PC-3 (cell line): ENCODE results near the gene WDSUB1. TPM values are rescaled to one million over a fixed set of nuclear protein-coding genes. Genes with fewer than 3 reads are reported as not detected.

Experiments
- ATAC-seq: fragments of 200-7000 bp; cut with Tn5 transposase; 2 replicates; pipeline ENCODE4 v1.9.1; 2020; ENCODE audit warnings: mild to moderate bottlenecking, moderate library complexity
- BruUV-seq: library from RNA; stranded (reverse); fragments of 400-500 nt; replicated peaks from 2 replicates; lab custom pipeline; 2021; lab: Mats Ljungman, UMichigan
- CTCF ChIA-PET: fragments of 300-600 bp; sonication (Branson Sonifier 250); formaldehyde crosslinking; loops from one replicate; lab custom pipeline; 2022; ENCODE audit warnings: antibody characterized with exemption; lab: Charles Lee
- POLR2A ChIA-PET: fragments of 300-600 bp; sonication (Branson Sonifier 250); formaldehyde crosslinking; loops from one replicate; lab custom pipeline; 2022; ENCODE audit warnings: antibody characterized with exemption; ENCODE audit not compliant: unreplicated experiment; lab: Charles Lee
- DNase-seq: peaks from one replicate; pipeline ENCODE4 v3.0.0-alpha.2; 2015
- H2AFZ ChIP-seq: fragments of 300-600 bp; sonication (generic); 2 replicates; pipeline ENCODE4 v1.6.0; 2016; ENCODE audit warnings: antibody characterized with exemption, low read length
- H3F3A ChIP-seq: fragments of 300-600 bp; sonication (generic); one replicate; pipeline ENCODE4 v1.6.0; 2017; ENCODE audit warnings: antibody characterized with exemption, low read length, control low read depth, mild to moderate bottlenecking; ENCODE audit not compliant: unreplicated experiment
- H3K27ac ChIP-seq: fragments of 300-600 bp; sonication (generic); 2 replicates; pipeline ENCODE4 v1.5.1; 2016; ENCODE audit warnings: mild to moderate bottlenecking, low read length
- H3K27me3 ChIP-seq: fragments of 300-600 bp; sonication (generic); 2 replicates; pipeline ENCODE4 v1.6.1; 2016; ENCODE audit warnings: low read length, mixed read lengths
- H3K36me3 ChIP-seq: fragments of 300-600 bp; sonication (generic); 2 replicates; pipeline ENCODE4 v1.6.1; 2016; ENCODE audit warnings: low read depth, mixed run types, low read length, mixed read lengths
- H3K4me1 ChIP-seq: fragments of 300-600 bp; sonication (generic); 2 replicates; pipeline ENCODE4 v1.5.1; 2016; ENCODE audit warnings: low read length; ENCODE audit not compliant: insufficient read depth
- H3K4me2 ChIP-seq: fragments of 300-600 bp; sonication (generic); 2 replicates; pipeline ENCODE4 v1.6.0; 2016; ENCODE audit warnings: low read length
- H3K4me3 ChIP-seq: fragments of 300-600 bp; sonication (generic); 2 replicates; pipeline ENCODE4 v1.5.1; 2016; ENCODE audit warnings: mild to moderate bottlenecking, low read length, mixed read lengths
- H3K79me2 ChIP-seq: fragments of 300-600 bp; sonication (generic); 2 replicates; pipeline ENCODE4 v1.6.1; 2017; ENCODE audit warnings: low read length, mixed read lengths
- H3K9ac ChIP-seq: fragments of 300-600 bp; sonication (generic); 2 replicates; pipeline ENCODE4 v1.6.0; 2016; ENCODE audit warnings: mild to moderate bottlenecking, low read length
- H3K9me2 ChIP-seq: fragments of 300-600 bp; sonication (generic); replicated peaks from 2 replicates; pipeline ENCODE4 v1.6.1; 2016; ENCODE audit warnings: mixed run types, low read length, mixed read lengths
- H3K9me3 ChIP-seq: fragments of 300-600 bp; sonication (generic); 2 replicates; pipeline ENCODE4 v1.6.1; 2016; ENCODE audit warnings: low read length, mixed read lengths
- H4K20me1 ChIP-seq: fragments of 300-600 bp; sonication (generic); 2 replicates; pipeline ENCODE4 v1.6.1; 2016; ENCODE audit warnings: low read length, mixed read lengths
- EZH2 ChIP-seq: fragments of 300-600 bp; sonication (generic); IDR thresholded peaks from one replicate; pipeline ENCODE4 v1.6.1; 2017; ENCODE audit warnings: antibody characterized with exemption, mild to moderate bottlenecking, low read length; ENCODE audit not compliant: unreplicated experiment
- EZH2phosphoT487 ChIP-seq: fragments of 300-600 bp; sonication (generic); IDR thresholded peaks from 2 replicates; pipeline ENCODE4 v1.6.1; 2018; ENCODE audit warnings: mild to moderate bottlenecking, antibody characterized with exemption, low read length, borderline replicate concordance
- intact Hi-C: fragments of 100-400 bp; cut with micrococcal nuclease; formaldehyde crosslinking; loops from 2 replicates; pipeline ENCODE4 v1.9.0; 2023
- total RNA-seq: library from RNA; depleted of rRNA; stranded (reverse); fragments of >200 nt; gene quantifications from 2 replicates; pipeline ENCODE4 v1.2.3, GENCODE V29; 2014
- TF ChIP-seq, protein P1 (sequence below): fragments of 300-600 bp; sonication (generic); conservative IDR thresholded peaks from 2 replicates; pipeline ENCODE4 v1.5.1; 2017; ENCODE audit warnings: antibody characterized with exemption, low read depth, mild to moderate bottlenecking, low read length

Gene WDSUB1
- total RNA-seq, 1 experiment from 2014 or later, result 6.6 TPM

DNA sequence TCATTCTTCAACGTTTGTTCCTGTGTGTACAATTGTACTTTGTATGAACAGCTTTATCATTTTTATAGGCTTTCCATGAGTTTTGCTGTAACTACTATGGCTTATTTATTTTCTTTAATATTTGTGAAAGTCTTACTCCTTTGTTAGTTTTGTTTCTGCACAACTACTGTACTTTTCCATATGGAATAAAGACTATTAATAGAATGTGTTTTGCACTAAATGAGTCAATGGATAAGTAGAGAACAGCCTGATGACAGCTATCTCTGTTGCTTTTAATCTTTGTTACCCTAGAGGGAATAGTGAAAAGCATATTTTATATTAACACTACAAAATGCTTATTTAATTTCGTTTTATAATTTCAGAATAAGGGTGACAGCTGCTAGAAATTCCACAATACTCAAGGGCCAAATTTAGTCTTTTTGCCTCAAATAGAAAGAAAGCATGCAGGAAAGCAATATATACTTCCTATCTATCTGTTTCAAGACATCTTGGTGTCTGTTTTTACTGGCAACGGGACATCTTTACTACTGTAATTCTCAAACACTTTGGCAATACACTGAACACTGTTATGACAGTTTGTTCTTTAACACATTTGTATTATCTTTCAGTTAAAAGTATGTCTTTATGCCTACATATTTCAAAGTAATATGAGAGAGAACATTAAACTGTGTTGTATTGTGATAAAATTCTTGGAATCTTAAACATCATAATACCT, 53.9 kb downstream of the WDSUB1 start:
- H3K36me3 ChIP-seq, result peaks cover 29% of the 10 kb centered on the region
- intact Hi-C loops, result no loop called here
- H4K20me1 ChIP-seq, result no peaks in the 10 kb centered on the region
- DNase-seq, result no peak
- no peak overlapping the region for H3K27ac ChIP-seq
- no peaks in the 10 kb centered on the region for H3F3A ChIP-seq
- no TSS peak for BruUV-seq
- no peaks in the 10 kb centered on the region for H3K4me1 ChIP-seq
- peak; percentile 43; the same call in 1 of the 2 replicates for ATAC-seq
- H2AFZ ChIP-seq, result no peak overlapping the region
- H3K4me3 ChIP-seq, result no peak overlapping the region
- no peaks in the 10 kb centered on the region for H3K9me2 ChIP-seq
- H3K9me3 ChIP-seq, result no peaks in the 10 kb centered on the region
- ChIA-PET POLR2A (no interaction called here), CTCF (no interaction called here)
- TF ChIP-seq EZH2phosphoT487, result no peak
- no peak overlapping the region for H3K4me2 ChIP-seq
- no peaks in the 10 kb centered on the region for H3K79me2 ChIP-seq
- no peaks in the 10 kb centered on the region for H3K27me3 ChIP-seq
- H3K9ac ChIP-seq, result no peak overlapping the region

DNA sequence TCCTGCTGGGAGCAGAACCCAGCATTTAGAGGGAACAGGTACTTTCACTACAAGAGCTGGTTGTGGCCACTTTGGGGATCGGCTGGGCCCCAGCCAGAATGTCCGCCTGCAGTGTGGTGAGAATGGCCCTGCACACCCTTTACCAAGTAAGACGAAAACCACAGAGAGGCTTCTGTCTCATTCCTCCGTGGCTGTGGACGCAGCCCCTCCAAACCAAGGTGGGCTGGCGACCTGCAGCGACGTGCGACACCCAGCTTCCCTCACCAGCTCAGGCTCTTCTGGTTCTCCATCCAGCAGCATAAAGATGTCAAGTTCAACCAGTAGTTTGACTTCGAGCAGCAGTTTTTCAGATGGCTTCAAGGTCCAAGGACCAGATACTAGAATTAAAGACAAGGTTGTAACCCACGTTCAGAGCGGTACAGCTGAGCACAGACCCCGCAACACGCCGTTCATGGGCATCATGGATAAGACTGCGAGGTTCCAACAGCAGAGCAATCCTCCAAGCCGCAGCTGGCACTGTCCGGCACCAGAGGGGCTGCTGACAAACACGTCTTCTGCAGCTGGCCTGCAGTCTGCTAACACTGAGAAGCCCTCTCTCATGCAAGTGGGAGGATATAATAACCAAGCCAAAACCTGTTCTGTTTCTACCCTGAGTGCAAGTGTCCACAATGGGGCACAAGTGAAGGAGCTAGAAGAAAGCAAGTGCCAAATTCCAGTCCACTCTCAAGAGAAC, 56.2 kb downstream of the WDSUB1 start:
- Histone ChIP-seq H3K4me3 (no peak overlapping the region), H3K4me2 (no peak overlapping the region), H3F3A (no peaks in the 10 kb centered on the region), H3K79me2 (no peaks in the 10 kb centered on the region), H3K9me2 (no peaks in the 10 kb centered on the region), H3K4me1 (peaks cover 5% of the 10 kb centered on the region; the same call in 1 of the 2 replicates), H3K27me3 (no peaks in the 10 kb centered on the region), H3K9ac (no peak overlapping the region), H2AFZ (no peak overlapping the region), H4K20me1 (no peaks in the 10 kb centered on the region), H3K36me3 (peaks cover 24% of the 10 kb centered on the region), H3K9me3 (no peaks in the 10 kb centered on the region), H3K27ac (no peak overlapping the region)
- POLR2A ChIA-PET, result no interaction called here
- BruUV-seq, result no TSS peak
- CTCF ChIA-PET, result no interaction called here
- TF ChIP-seq EZH2phosphoT487, result no peak
- TF ChIP-seq EZH2, result no peak
- TF ChIP-seq, protein P1, sequence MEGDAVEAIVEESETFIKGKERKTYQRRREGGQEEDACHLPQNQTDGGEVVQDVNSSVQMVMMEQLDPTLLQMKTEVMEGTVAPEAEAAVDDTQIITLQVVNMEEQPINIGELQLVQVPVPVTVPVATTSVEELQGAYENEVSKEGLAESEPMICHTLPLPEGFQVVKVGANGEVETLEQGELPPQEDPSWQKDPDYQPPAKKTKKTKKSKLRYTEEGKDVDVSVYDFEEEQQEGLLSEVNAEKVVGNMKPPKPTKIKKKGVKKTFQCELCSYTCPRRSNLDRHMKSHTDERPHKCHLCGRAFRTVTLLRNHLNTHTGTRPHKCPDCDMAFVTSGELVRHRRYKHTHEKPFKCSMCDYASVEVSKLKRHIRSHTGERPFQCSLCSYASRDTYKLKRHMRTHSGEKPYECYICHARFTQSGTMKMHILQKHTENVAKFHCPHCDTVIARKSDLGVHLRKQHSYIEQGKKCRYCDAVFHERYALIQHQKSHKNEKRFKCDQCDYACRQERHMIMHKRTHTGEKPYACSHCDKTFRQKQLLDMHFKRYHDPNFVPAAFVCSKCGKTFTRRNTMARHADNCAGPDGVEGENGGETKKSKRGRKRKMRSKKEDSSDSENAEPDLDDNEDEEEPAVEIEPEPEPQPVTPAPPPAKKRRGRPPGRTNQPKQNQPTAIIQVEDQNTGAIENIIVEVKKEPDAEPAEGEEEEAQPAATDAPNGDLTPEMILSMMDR, result no peak
- ATAC-seq (no peak), DNase-seq (no peak)
- intact Hi-C loops, result no loop called here

DNA sequence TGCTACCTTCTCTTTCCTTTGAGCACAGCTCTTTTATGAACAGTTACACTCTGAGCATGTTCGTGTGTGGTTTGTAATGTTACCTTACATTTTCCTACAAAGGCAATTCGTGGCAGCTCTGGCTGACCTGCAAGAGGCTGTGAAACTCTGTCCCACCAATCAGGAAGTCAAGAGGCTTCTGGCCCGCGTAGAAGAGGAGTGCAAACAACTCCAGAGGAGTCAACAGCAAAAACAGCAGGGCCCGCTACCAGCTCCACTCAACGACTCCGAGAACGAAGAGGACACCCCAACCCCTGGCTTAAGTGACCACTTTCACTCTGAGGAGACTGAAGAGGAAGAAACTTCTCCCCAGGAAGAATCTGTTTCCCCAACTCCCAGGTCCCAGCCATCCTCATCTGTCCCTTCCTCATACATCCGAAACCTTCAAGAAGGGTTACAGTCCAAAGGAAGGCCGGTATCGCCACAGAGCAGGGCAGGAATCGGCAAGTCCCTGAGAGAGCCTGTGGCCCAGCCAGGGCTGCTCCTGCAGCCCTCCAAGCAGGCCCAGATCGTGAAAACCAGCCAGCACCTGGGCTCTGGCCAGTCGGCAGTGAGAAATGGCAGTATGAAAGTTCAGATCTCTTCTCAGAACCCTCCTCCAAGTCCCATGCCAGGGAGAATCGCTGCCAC, 56.9 kb downstream of the WDSUB1 start:
- Histone ChIP-seq H3K4me2 (no peak overlapping the region), H3K4me3 (no peak overlapping the region), H3K9me2 (no peaks in the 10 kb centered on the region), H4K20me1 (no peaks in the 10 kb centered on the region), H3K27ac (no peak overlapping the region), H3K4me1 (peaks cover 5% of the 10 kb centered on the region; the same call in 1 of the 2 replicates), H2AFZ (no peak overlapping the region), H3F3A (no peaks in the 10 kb centered on the region), H3K36me3 (peaks cover 17% of the 10 kb centered on the region; the same call in 1 of the 2 replicates), H3K79me2 (no peaks in the 10 kb centered on the region), H3K9ac (no peak overlapping the region), H3K9me3 (no peaks in the 10 kb centered on the region), H3K27me3 (no peaks in the 10 kb centered on the region)
- DNase-seq (no peak), ATAC-seq (no peak)
- TF ChIP-seq, protein P1, result no peak
- no peak for TF ChIP-seq EZH2phosphoT487
- no peak for TF ChIP-seq EZH2
- intact Hi-C loops, result no loop called here
- CTCF ChIA-PET, result no interaction called here
- POLR2A ChIA-PET, result no interaction called here
- no TSS peak for BruUV-seq
